SK-N-SH treated with all-trans-retinoic acid at 6 μM for 48 hours (cell line): ENCODE data around the gene GREB1L.

ENCODE experiments used
- ATAC-seq: fragments of 200-7000 bp; cut with Tn5 transposase; 3 replicates; pipeline ENCODE4 v1.9.1; 2020; ENCODE audit warnings: mild to moderate bottlenecking, moderate library complexity
- ARNTL ChIP-seq: fragments of 450-650 bp; formaldehyde crosslinking; IDR thresholded peaks from 2 replicates; pipeline ENCODE4 v1.5.0; 2020; ENCODE audit warnings: low read depth, mild to moderate bottlenecking, moderate library complexity, borderline replicate concordance
- BACH2 ChIP-seq: fragments of 250-450 bp; sonication (Bioruptor Pico); IDR thresholded peaks from 2 replicates; pipeline ENCODE4 v1.9.0; 2021; ENCODE audit warnings: mild to moderate bottlenecking, borderline replicate concordance
- CSDC2 ChIP-seq: fragments of 250-450 bp; sonication (Bioruptor Pico); IDR thresholded peaks from 2 replicates; pipeline ENCODE4 v1.5.0; 2020; ENCODE audit warnings: mild to moderate bottlenecking, moderate library complexity
- ESRRG ChIP-seq: fragments of 250-450 bp; sonication (Bioruptor Pico); IDR thresholded peaks from 2 replicates; pipeline ENCODE4 v1.6.1; 2021; ENCODE audit warnings: mild to moderate bottlenecking
- GLIS3 ChIP-seq: fragments of 250-450 bp; sonication (Bioruptor Pico); IDR thresholded peaks from 2 replicates; pipeline ENCODE4 v1.5.0; 2020; ENCODE audit warnings: mild to moderate bottlenecking, moderate library complexity
- OSR1 ChIP-seq: fragments of 250-450 bp; sonication (Bioruptor Pico); IDR thresholded peaks from 2 replicates; pipeline ENCODE4 v1.8.0; 2022; ENCODE audit warnings: moderate library complexity, mild to moderate bottlenecking, inconsistent platforms
- PPARA ChIP-seq: fragments of 250-450 bp; sonication (Bioruptor Pico); IDR thresholded peaks from 2 replicates; pipeline ENCODE4 v1.5.0; 2020; ENCODE audit warnings: mild to moderate bottlenecking, borderline replicate concordance
- RARB ChIP-seq: fragments of 250-450 bp; sonication (Bioruptor Pico); IDR thresholded peaks from 2 replicates; pipeline ENCODE4 v1.8.0; 2021; ENCODE audit warnings: mild to moderate bottlenecking, moderate library complexity
- TCF4 ChIP-seq: fragments of 250-450 bp; sonication (Bioruptor Pico); IDR thresholded peaks from 2 replicates; pipeline ENCODE4 v1.8.0; 2021; ENCODE audit warnings: mild to moderate bottlenecking, moderate library complexity, borderline replicate concordance
- TOX ChIP-seq: fragments of 250-450 bp; sonication (Bioruptor Pico); IDR thresholded peaks from 2 replicates; pipeline ENCODE4 v1.8.0; 2021; ENCODE audit warnings: mild to moderate bottlenecking, moderate library complexity, borderline replicate concordance
- TSHZ2 ChIP-seq: fragments of 250-450 bp; sonication (Bioruptor Pico); IDR thresholded peaks from 2 replicates; pipeline ENCODE4 v1.5.0; 2020; ENCODE audit warnings: mild to moderate bottlenecking, moderate library complexity
- ZC3H10 ChIP-seq: fragments of 250-450 bp; sonication (Bioruptor Pico); IDR thresholded peaks from 2 replicates; pipeline ENCODE4 v1.5.1; 2021; ENCODE audit warnings: mild to moderate bottlenecking, moderate library complexity
- ZFP3 ChIP-seq: fragments of 250-450 bp; sonication (Bioruptor Pico); IDR thresholded peaks from 2 replicates; pipeline ENCODE4 v1.5.0; 2020; ENCODE audit warnings: mild to moderate bottlenecking, moderate library complexity
- ZFP30 ChIP-seq: fragments of 450-650 bp; formaldehyde crosslinking; IDR thresholded peaks from 2 replicates; pipeline ENCODE4 v1.5.0; 2022; ENCODE audit warnings: mild to moderate bottlenecking, moderate library complexity
- ZNF565 ChIP-seq: fragments of 450-650 bp; formaldehyde crosslinking; conservative IDR thresholded peaks from 2 replicates; pipeline ENCODE4 v1.5.0; 2020; ENCODE audit warnings: low read depth, mild to moderate bottlenecking, moderate library complexity
- ZNF70 ChIP-seq: fragments of 450-650 bp; formaldehyde crosslinking; IDR thresholded peaks from 2 replicates; pipeline ENCODE4 v1.5.0; 2020; ENCODE audit warnings: mild to moderate bottlenecking, moderate library complexity
- ZNF8 ChIP-seq: fragments of 450-650 bp; formaldehyde crosslinking; IDR thresholded peaks from 2 replicates; pipeline ENCODE4 v1.5.0; 2020; ENCODE audit warnings: mild to moderate bottlenecking, moderate library complexity
- TF ChIP-seq, protein P1 (sequence below): fragments of 250-450 bp; sonication (Bioruptor Pico); IDR thresholded peaks from 2 replicates; pipeline ENCODE4 v1.5.1; 2021; ENCODE audit warnings: mild to moderate bottlenecking, moderate library complexity

Gene GREB1L

DNA sequence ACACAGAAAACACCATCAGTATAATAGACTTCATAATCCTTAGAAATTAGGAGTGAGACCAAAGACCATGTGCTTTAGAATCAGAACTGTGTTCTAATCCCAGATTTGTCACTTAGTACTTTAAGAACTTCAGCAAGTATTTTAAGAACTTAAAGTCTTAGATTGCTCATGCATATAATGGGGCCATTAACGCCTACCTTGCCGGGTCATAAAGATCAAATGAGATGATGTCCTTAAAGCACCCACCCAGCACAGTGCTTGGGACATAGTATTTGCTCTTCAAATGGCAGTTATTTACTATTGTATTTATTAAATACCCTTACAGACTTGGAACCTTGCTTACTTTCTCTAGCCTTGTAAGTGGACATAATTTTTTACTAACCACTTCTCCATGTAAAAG, 156.1 kb downstream of the GREB1L start:
- no peak for TF ChIP-seq ESRRG (CRISPR knock-in tag)
- TF ChIP-seq BACH2 (CRISPR knock-in tag), result no peak
- TF ChIP-seq ZFP3 (CRISPR knock-in tag), result no peak
- no peak for ATAC-seq

GRCh38 chr18:21402272-21402671, 160.2 kb downstream of the GREB1L start:
- TF ChIP-seq CSDC2 (CRISPR knock-in tag) (no peak), TSHZ2 (no peak), GLIS3 (CRISPR knock-in tag) (no peak), BACH2 (CRISPR knock-in tag) (no peak), ZFP3 (CRISPR knock-in tag) (no peak), ESRRG (CRISPR knock-in tag) (no peak), ZNF70 (no peak)
- TF ChIP-seq, all 23 proteins: peak for 0
- ATAC-seq, result no peak

- TF ChIP-seq ZNF565 (CRISPR knock-in tag) (no peak), TSHZ2 (no peak), OSR1 (CRISPR knock-in tag) (no peak), BACH2 (CRISPR knock-in tag) (no peak)
- TF ChIP-seq, protein P1, sequence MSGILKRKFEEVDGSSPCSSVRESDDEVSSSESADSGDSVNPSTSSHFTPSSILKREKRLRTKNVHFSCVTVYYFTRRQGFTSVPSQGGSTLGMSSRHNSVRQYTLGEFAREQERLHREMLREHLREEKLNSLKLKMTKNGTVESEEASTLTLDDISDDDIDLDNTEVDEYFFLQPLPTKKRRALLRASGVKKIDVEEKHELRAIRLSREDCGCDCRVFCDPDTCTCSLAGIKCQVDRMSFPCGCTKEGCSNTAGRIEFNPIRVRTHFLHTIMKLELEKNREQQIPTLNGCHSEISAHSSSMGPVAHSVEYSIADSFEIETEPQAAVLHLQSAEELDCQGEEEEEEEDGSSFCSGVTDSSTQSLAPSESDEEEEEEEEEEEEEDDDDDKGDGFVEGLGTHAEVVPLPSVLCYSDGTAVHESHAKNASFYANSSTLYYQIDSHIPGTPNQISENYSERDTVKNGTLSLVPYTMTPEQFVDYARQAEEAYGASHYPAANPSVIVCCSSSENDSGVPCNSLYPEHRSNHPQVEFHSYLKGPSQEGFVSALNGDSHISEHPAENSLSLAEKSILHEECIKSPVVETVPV (CRISPR knock-in tag), result no peak
- no peak for ATAC-seq
Measured at GRCh38 chr18:21404426-21404825, 162.4 kb downstream of the GREB1L start.

GRCh38 chr18:21406116-21406515, 164.1 kb downstream of the GREB1L start:
- TF ChIP-seq PPARA (CRISPR knock-in tag) (no peak), TOX (CRISPR knock-in tag) (no peak), ZC3H10 (CRISPR knock-in tag) (no peak), OSR1 (CRISPR knock-in tag) (no peak), ZNF8 (CRISPR knock-in tag) (no peak), ZNF565 (CRISPR knock-in tag) (no peak), CSDC2 (CRISPR knock-in tag) (no peak), ZNF70 (no peak), BACH2 (CRISPR knock-in tag) (no peak), ZFP3 (CRISPR knock-in tag) (no peak), RARB (CRISPR knock-in tag) (no peak), GLIS3 (CRISPR knock-in tag) (no peak), ARNTL (no peak), ZFP30 (CRISPR knock-in tag) (no peak)
- TF ChIP-seq, protein P1 (CRISPR knock-in tag), result no peak
- no peak for ATAC-seq

GRCh38 chr18:21408681-21409080, 166.6 kb downstream of the GREB1L start:
- ATAC-seq, result no peak
- TF ChIP-seq TSHZ2, result no peak
- no peak for TF ChIP-seq TCF4 (CRISPR knock-in tag)
- no peak for TF ChIP-seq ZFP30 (CRISPR knock-in tag)
- TF ChIP-seq ZNF565 (CRISPR knock-in tag), result no peak
- no peak for TF ChIP-seq OSR1 (CRISPR knock-in tag)
- no peak for TF ChIP-seq CSDC2 (CRISPR knock-in tag)
- TF ChIP-seq, all 23 proteins: peak for 0
